Uterus (tissue), 2 donors: ENCODE results near the gene SPTLC1.

ENCODE experiments used
- POLR2A ChIP-seq, 2 donors: fragments of 450-650 bp; IDR thresholded peaks; one replicate each; pipeline ENCODE4 v1.6.1; 2016; ENCODE audit warnings: antibody characterized with exemption in 2 of 2, mild to moderate bottlenecking in 1 of 2, moderate library complexity in 1 of 2
- TF ChIP-seq, protein P1 (sequence below), 4 experiments: fragments of 200-600 bp in 2 of 4; fragments of 450-650 bp in 2 of 4; sonication (generic) in 2 of 4; IDR thresholded peaks; one replicate each; pipeline ENCODE4 v1.5.1; 2016 to 2019; ENCODE audit warnings: antibody characterized with exemption in 4 of 4, mild to moderate bottlenecking in 2 of 4, moderate library complexity in 1 of 4

DNA sequence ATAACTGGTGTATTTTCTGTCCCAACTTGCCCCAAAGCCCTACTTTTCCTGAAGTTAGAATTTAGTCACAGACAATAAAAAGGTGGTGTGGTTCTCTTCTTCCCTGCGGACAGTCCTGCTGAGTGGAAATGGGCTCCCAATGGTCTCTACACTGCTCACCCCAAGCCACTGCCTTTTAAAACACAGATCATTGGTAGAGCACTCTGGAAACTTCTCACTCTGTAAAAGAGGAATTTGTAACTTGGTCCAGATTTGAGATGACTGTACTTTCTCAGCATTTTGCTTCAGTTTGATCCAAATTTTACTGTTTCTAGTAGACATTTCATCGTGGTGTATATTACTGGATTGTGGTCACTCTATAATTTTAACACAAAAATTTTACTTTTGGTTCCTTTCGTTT is 84.8 kb downstream of the SPTLC1 start:
- TF ChIP-seq, protein P1, sequence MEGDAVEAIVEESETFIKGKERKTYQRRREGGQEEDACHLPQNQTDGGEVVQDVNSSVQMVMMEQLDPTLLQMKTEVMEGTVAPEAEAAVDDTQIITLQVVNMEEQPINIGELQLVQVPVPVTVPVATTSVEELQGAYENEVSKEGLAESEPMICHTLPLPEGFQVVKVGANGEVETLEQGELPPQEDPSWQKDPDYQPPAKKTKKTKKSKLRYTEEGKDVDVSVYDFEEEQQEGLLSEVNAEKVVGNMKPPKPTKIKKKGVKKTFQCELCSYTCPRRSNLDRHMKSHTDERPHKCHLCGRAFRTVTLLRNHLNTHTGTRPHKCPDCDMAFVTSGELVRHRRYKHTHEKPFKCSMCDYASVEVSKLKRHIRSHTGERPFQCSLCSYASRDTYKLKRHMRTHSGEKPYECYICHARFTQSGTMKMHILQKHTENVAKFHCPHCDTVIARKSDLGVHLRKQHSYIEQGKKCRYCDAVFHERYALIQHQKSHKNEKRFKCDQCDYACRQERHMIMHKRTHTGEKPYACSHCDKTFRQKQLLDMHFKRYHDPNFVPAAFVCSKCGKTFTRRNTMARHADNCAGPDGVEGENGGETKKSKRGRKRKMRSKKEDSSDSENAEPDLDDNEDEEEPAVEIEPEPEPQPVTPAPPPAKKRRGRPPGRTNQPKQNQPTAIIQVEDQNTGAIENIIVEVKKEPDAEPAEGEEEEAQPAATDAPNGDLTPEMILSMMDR (IDR thresholded peaks at IDR 0.05), result no peak
- TF ChIP-seq POLR2A (IDR thresholded peaks at IDR 0.05), result no peak
